AG04450 (cell line): Measurements from ENCODE around the gene ENOX1. TPM values are rescaled to one million over a fixed set of nuclear protein-coding genes. Genes with fewer than 3 reads are reported as not detected.

Source experiments
- CTCF ChIA-PET: fragments of 300-600, 350-600 bp; formaldehyde crosslinking; extraction: SDS; loops from one replicate; lab custom pipeline; 2022; ENCODE audit warnings: antibody characterized with exemption, inconsistent platforms; lab: Charles Lee
- POLR2A ChIA-PET: fragments of 350-600 bp; formaldehyde crosslinking; extraction: SDS; loops from one replicate; lab custom pipeline; 2021; ENCODE audit warnings: antibody characterized with exemption, inconsistent platforms; lab: Yijun Ruan, JAX
- DNase-seq: peaks from one replicate; pipeline ENCODE4 v3.0.0-alpha.2; 2011; ENCODE audit warnings: low read depth, low spot score
- H3K27ac ChIP-seq: one replicate; pipeline ENCODE4 v1.5.1; 2012; ENCODE audit warnings: low read depth, low read length, control low read depth
- H3K27me3 ChIP-seq: one replicate; pipeline ENCODE4 v1.6.0; 2012; ENCODE audit warnings: low read length; ENCODE audit not compliant: control insufficient read depth, insufficient read depth
- H3K4me3 ChIP-seq: 2 replicates; pipeline ENCODE4 v1.5.1; 2011; ENCODE audit warnings: mild to moderate bottlenecking, low read depth, low read length, control low read depth
- H3K9me3 ChIP-seq: 2 replicates; pipeline ENCODE4 v1.5.1; 2012; ENCODE audit warnings: low read length; ENCODE audit not compliant: control insufficient read depth, insufficient read depth
- polyA plus RNA-seq: library from polyadenylated mRNA; depleted of rRNA; stranded (reverse); fragments of >200 nt; gene quantifications from 2 replicates; pipeline ENCODE4 v1.2.3, GENCODE V29; 2011
- TF ChIP-seq, protein P1 (sequence below): IDR thresholded peaks from 2 replicates; pipeline ENCODE4 v1.5.1; 2011; ENCODE audit warnings: low read depth, low read length, control low read depth, inconsistent platforms

ENOX1 gene
- polyA plus RNA-seq, 1 experiment = 3.9 TPM

DNA sequence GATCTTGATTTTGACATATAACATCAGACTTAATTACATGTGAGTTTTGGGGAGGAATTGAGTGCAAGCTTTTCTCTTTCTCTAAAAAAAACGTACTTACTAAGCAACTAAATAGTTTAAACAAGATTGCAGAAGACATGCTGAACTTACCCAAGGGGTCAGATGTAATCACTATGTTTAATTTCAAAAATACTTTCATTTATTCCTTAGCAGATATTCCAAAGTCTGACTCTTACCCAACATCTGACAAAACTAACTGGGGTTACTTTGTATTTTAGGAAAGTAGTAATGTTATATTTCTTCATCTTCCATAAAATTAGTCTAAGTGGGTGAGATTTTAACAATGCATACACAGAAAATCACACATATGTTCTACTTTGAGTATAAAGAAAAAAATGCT, 493.2 kb downstream of the ENOX1 start:
- Histone ChIP-seq H3K4me3 (no peak overlapping the region), H3K27ac (no peak overlapping the region), H3K9me3 (no peaks in the 10 kb centered on the region), H3K27me3 (no peaks in the 10 kb centered on the region)
- ChIA-PET CTCF (no interaction called here), POLR2A (no interaction called here)
- TF ChIP-seq, protein P1, sequence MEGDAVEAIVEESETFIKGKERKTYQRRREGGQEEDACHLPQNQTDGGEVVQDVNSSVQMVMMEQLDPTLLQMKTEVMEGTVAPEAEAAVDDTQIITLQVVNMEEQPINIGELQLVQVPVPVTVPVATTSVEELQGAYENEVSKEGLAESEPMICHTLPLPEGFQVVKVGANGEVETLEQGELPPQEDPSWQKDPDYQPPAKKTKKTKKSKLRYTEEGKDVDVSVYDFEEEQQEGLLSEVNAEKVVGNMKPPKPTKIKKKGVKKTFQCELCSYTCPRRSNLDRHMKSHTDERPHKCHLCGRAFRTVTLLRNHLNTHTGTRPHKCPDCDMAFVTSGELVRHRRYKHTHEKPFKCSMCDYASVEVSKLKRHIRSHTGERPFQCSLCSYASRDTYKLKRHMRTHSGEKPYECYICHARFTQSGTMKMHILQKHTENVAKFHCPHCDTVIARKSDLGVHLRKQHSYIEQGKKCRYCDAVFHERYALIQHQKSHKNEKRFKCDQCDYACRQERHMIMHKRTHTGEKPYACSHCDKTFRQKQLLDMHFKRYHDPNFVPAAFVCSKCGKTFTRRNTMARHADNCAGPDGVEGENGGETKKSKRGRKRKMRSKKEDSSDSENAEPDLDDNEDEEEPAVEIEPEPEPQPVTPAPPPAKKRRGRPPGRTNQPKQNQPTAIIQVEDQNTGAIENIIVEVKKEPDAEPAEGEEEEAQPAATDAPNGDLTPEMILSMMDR = no peak
- DNase-seq = no peak

DNA sequence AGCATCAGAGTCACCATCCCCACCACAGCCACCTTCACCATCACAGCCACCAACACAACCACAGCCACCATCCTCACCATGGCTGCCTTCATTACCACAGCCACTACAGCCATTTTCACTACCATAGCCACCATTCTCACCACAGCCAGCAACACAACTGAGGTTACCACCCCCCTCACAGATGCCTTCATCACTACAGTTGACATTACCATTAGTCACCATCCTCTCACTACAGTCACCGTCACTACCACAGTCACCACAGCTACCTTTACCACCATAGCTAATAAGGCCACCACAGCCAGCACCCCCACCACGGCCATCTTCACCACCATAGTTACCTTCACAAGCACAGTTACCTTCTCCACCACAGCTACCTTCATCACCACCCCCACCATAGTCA, 493.8 kb downstream of the ENOX1 start:
- ChIA-PET CTCF (no interaction called here), POLR2A (no interaction called here)
- no peaks in the 10 kb centered on the region for H3K27me3 ChIP-seq
- no peak overlapping the region for H3K27ac ChIP-seq
- H3K4me3 ChIP-seq = no peak overlapping the region
- DNase-seq = no peak
- H3K9me3 ChIP-seq = no peaks in the 10 kb centered on the region
- TF ChIP-seq, protein P1 = no peak

DNA sequence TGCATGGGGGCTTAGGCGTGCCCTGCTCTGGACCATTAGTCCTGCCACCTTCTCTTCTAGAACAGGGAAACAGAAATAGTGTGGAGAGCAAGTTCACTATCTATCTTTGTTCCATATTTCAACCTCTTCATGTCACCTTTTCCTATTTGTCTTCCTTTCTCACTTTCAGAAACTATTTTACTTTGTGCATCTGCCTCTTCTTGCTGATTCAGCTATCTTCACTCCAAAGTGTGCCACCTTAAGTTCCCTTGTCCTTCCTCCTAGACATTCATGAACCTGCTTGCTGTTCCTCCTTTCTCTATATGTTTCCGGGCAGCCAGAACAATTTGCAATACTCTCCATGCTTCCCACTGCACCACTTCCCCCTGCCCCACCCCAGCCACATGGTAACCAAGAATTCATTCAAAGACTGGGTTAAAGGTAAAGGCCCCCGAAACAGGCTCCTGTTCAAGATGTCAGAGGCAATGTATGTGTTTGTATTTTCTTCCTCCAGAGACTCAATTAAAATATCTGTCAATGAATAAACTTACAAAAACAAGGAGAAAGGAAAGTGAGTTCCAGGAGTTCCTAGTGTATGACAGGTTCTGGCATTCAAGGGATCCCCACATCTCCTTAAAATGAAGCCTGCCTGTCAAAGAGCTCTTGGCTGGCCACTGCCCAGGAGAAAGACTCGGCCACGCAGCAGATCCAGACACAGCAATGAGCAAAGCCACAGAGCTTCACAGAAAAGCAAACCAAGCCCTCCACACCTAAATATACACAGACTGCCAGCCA, 495.3 kb downstream of the ENOX1 start:
- Histone ChIP-seq H3K27ac (no peak overlapping the region), H3K4me3 (no peak overlapping the region), H3K27me3 (no peaks in the 10 kb centered on the region), H3K9me3 (no peaks in the 10 kb centered on the region)
- DNase-seq = no peak
- TF ChIP-seq, protein P1 = no peak
- CTCF ChIA-PET = no interaction called here
- POLR2A ChIA-PET = no interaction called here

DNA sequence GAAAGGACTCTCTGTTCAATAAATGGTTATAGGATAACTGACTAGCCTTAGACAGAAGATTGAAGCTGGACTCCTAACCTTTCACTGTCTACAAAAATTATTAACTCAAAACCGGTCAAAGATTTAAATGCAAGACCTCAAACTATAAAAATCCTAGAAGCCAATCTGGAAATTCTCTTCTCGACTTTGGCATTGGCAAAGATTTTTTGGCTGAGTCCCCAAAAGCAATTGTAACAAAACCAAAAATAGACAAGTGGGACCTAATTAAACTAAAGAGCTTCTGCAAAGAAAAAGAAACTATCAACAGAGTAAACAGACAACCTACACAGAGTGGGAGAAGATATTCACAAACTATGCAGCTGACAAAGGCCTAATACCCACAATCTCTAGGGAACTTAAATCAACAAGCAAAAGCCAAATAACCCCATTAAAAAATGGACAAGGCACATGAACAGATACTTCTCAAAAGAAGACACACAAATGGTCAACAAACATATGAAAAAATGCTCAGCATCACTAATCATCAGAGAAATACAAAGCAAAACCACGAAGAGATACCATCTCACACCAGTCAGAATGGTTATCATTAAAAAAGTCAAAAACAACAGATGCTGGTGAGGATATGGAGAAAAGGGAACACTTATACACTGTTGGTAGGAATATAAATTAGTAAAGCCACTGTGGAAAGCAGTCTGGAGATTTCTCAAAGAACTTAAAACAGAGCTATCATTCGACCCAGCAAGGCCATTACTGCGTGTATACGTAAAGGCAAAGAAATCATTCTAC, 497.1 kb downstream of the ENOX1 start:
- no peak for DNase-seq
- ChIA-PET CTCF (no interaction called here), POLR2A (no interaction called here)
- TF ChIP-seq, protein P1 = no peak
- no peaks in the 10 kb centered on the region for H3K27me3 ChIP-seq
- no peak overlapping the region for H3K4me3 ChIP-seq
- H3K9me3 ChIP-seq = no peaks in the 10 kb centered on the region
- H3K27ac ChIP-seq = no peak overlapping the region

DNA sequence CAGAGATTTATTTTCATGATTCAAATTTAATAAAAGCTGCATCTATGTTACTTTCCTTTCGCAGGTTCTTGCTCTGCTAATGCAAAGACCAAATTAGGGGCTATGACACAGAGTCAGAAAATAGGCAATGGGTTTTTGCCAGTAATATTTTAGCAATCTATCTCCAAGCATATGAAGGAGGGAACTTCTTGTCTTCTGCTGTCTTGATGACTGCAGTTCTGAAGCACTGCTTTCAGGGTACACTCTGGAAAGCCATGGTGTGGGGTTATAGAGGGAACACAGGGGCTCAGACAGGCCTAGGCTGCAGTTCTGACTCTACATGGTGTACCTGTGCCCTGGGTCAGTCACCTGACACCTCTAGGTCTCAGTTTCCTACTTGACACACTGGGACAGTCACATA, 500.0 kb downstream of the ENOX1 start:
- Histone ChIP-seq H3K27ac (no peak overlapping the region), H3K4me3 (no peak overlapping the region), H3K27me3 (no peaks in the 10 kb centered on the region), H3K9me3 (no peaks in the 10 kb centered on the region)
- POLR2A ChIA-PET = no interaction called here
- DNase-seq = no peak
- TF ChIP-seq, protein P1 = no peak
- CTCF ChIA-PET = no interaction called here
